ENCODE results near the gene DOCK10.
"Not testable (repeated sequence)": the region's sequence is repeated elsewhere in the genome, so short reads cannot be mapped to it uniquely, and the experiment has no call there.

Gene DOCK10

GRCh38 chr2:224930124-224930523 lies 112.1 kb downstream of the DOCK10 start:
- in situ Hi-C loops (cut with MboI; ENCODE audit: low pct_unique_long_range_greater_than_20kb, low sequenced_read_pairs) = no loop called here
- DNase-seq = peak; percentile 62

- in situ Hi-C loops (cut with MboI; ENCODE audit: low pct_unique_long_range_greater_than_20kb, low sequenced_read_pairs) = no loop called here
- no peak for DNase-seq
Measured at GRCh38 chr2:224929512-224929911, 112.8 kb downstream of the DOCK10 start.

- DNase-seq = no peak
- in situ Hi-C loops (cut with MboI; ENCODE audit: low pct_unique_long_range_greater_than_20kb, low sequenced_read_pairs) = no loop called here
Measured at GRCh38 chr2:224927646-224928173, 114.6 kb downstream of the DOCK10 start.

- DNase-seq = no peak
- in situ Hi-C loops (cut with MboI; ENCODE audit: low pct_unique_long_range_greater_than_20kb, low sequenced_read_pairs) = no loop called here
Measured at GRCh38 chr2:224927011-224927410, 115.3 kb downstream of the DOCK10 start.

GRCh38 chr2:224925810-224926100 lies 116.5 kb downstream of the DOCK10 start:
- DNase-seq = no peak
- in situ Hi-C loops (cut with MboI; ENCODE audit: low pct_unique_long_range_greater_than_20kb, low sequenced_read_pairs) = no loop called here

GRCh38 chr2:224925061-224925809 lies 117.0 kb downstream of the DOCK10 start:
- no peak for DNase-seq
- in situ Hi-C loops (cut with MboI; ENCODE audit: low pct_unique_long_range_greater_than_20kb, low sequenced_read_pairs) = no loop called here

- in situ Hi-C loops (cut with MboI; ENCODE audit: low pct_unique_long_range_greater_than_20kb, low sequenced_read_pairs) = no loop called here
- DNase-seq = no peak
Measured at GRCh38 chr2:224924631-224925030, 117.6 kb downstream of the DOCK10 start.

- peak; percentile 44 for DNase-seq
- in situ Hi-C loops (cut with MboI; ENCODE audit: low pct_unique_long_range_greater_than_20kb, low sequenced_read_pairs) = no loop called here
Measured at GRCh38 chr2:224922142-224922727, 120.0 kb downstream of the DOCK10 start.

- DNase-seq = no peak
- in situ Hi-C loops (cut with MboI; ENCODE audit: low pct_unique_long_range_greater_than_20kb, low sequenced_read_pairs) = no loop called here
Measured at GRCh38 chr2:224919472-224920110, 122.7 kb downstream of the DOCK10 start.

- in situ Hi-C loops (cut with MboI; ENCODE audit: low pct_unique_long_range_greater_than_20kb, low sequenced_read_pairs) = no loop called here
- DNase-seq = no peak
Measured at GRCh38 chr2:224918626-224919471, 123.4 kb downstream of the DOCK10 start.

GRCh38 chr2:224917246-224917645 lies 125.0 kb downstream of the DOCK10 start:
- DNase-seq; in situ Hi-C loops (cut with MboI; ENCODE audit: low pct_unique_long_range_greater_than_20kb, low sequenced_read_pairs): not testable (repeated sequence)

- in situ Hi-C loops (cut with MboI; ENCODE audit: low pct_unique_long_range_greater_than_20kb, low sequenced_read_pairs) = no loop called here
- no peak for DNase-seq
Measured at GRCh38 chr2:224915136-224915535, 127.1 kb downstream of the DOCK10 start.

- no peak for DNase-seq
- in situ Hi-C loops (cut with MboI; ENCODE audit: low pct_unique_long_range_greater_than_20kb, low sequenced_read_pairs) = no loop called here
Measured at GRCh38 chr2:224910574-224910925, 131.7 kb downstream of the DOCK10 start.

GRCh38 chr2:224909885-224910573 lies 132.2 kb downstream of the DOCK10 start:
- in situ Hi-C loops (cut with MboI; ENCODE audit: low pct_unique_long_range_greater_than_20kb, low sequenced_read_pairs) = no loop called here
- no peak for DNase-seq

- DNase-seq = no peak
- in situ Hi-C loops (cut with MboI; ENCODE audit: low pct_unique_long_range_greater_than_20kb, low sequenced_read_pairs) = no loop called here
Measured at GRCh38 chr2:224908818-224909217, 133.4 kb downstream of the DOCK10 start.

- in situ Hi-C loops (cut with MboI; ENCODE audit: low pct_unique_long_range_greater_than_20kb, low sequenced_read_pairs) = no loop called here
- no peak for DNase-seq
Measured at GRCh38 chr2:224904381-224904780, 137.9 kb downstream of the DOCK10 start.

GRCh38 chr2:224903621-224904020 lies 138.6 kb downstream of the DOCK10 start:
- DNase-seq = no peak
- in situ Hi-C loops (cut with MboI; ENCODE audit: low pct_unique_long_range_greater_than_20kb, low sequenced_read_pairs) = no loop called here

GRCh38 chr2:224901121-224901676 lies 141.1 kb downstream of the DOCK10 start:
- in situ Hi-C loops (cut with MboI; ENCODE audit: low pct_unique_long_range_greater_than_20kb, low sequenced_read_pairs) = no loop called here
- DNase-seq = no peak

- in situ Hi-C loops (cut with MboI; ENCODE audit: low pct_unique_long_range_greater_than_20kb, low sequenced_read_pairs) = no loop called here
- no peak for DNase-seq
Measured at GRCh38 chr2:224895377-224895776, 146.9 kb downstream of the DOCK10 start.

Data from KBM-7 (cell line).